COR-L47 (cell line): ENCODE results near the gene CCDC117.

Experiments used
- DNase-seq: peaks from one replicate; lab custom pipeline; 2025; lab: John Stamatoyannopoulos, UW

CCDC117 gene

DNA sequence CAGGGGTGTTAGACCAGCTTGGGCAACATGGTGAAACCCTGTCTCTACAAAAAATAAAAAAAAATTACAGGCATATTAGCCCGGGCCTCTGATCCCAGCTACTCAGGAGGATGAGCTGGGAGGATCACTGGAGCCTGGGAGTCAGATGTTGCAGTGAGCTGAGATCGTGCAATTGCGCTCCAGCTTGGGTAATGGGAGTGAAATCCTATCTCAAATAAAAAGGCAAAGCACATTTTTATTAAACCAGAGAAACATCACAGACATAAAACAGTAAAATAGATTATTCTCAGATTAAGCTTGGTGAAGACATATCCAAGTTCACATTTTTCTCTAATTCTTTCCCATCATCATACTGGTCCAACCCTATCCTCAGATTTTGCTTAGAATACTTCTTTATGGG lies 57.9 kb downstream of the CCDC117 start:
- DNase-seq: no peak

DNA sequence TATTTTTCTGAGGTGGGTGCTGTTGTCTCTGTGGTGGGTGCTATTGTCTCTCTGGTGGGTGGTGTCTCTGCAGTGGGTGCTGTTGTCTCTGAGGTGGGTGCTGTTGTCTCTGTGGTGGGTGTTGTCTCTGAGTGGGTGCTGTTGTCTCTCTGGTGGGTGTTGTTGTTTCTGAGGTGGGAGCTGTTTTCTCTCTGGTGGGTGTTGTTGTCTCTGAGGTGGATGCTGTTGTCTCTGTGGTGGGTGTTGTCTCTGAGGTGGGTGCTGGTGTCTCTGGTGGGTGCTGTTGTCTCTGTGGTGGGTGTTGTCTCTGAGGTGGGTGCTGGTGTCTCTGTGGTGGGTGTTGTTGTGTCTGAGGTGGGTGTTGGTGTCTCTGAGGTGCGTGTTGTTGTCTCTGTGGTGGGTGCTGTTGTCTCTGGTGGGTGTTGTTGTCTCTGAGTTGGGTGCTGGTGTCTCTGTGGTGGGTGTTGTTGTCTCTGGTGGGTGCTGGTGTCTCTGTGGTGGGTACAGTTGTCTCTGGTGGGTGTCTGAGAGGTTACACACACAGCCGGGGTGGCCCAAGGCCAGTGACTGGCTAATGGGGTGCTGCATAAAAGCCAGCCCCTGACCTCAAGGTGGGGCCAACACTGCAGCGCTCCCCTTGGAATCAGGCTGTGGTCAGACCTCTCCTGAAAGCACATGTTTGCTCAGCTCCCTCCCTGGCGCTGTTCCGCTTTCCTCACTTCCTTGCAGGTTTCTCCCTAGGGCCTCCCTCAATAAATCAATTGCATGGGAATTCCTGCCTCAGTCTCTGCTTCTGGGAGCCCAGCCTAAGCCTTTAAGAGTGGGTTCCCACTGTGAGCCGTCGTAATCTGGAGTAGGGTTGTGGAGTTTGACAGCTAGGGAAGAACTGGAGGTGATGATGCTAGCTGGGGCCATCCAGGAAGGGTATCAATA lies 58.9 kb downstream of the CCDC117 start:
- no peak for DNase-seq

DNA sequence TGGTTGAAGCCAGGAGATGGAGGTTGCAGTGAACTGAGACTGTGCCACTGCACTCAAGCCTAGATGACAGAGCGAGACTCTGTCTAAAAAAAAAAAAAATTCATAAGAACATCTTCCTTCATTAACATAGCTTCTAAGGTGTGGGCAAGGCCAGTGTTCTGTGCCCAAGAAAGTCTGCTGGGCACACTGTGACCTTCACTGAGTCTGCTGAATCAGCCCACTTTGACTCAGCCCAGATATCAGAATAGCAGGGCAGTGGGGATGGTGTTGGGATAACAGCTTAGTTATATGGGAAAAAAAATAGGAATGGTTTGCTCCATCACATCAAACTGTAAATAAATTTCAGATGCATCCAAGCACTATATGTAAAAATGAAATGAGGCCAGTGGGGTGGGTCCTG lies 60.2 kb downstream of the CCDC117 start:
- DNase-seq: no peak

DNA sequence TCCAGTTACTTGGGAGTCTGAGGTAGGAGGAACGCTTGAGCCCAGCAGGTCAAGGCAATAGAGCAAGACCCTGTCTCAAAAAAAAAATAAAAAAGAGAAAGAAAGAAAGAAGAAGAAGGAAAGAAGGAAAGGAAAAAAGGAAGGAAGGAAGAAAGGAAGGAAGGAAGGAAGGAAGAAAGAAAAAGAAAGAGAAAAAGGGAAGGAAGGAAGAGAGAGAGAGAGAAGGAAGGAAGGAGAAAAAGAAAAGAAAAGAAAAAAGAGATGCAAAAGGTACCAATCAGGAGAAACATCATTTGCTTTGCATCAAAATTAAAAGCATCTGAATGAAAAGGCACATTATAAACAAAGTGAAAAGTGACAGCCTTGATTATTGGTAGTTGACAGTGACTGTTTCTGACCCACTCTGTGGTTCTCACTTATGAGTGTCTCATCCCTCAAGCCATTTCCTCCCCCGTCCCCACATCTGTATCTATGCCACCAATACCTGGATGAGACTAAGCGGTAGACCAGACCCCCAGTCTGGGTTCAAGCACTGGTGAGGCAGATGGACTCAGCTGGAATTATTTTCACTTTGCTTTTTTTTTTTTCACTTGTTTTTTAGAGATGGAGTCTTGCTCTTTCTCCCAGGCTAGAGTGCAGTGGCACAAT lies 60.9 kb downstream of the CCDC117 start:
- no peak for DNase-seq

DNA sequence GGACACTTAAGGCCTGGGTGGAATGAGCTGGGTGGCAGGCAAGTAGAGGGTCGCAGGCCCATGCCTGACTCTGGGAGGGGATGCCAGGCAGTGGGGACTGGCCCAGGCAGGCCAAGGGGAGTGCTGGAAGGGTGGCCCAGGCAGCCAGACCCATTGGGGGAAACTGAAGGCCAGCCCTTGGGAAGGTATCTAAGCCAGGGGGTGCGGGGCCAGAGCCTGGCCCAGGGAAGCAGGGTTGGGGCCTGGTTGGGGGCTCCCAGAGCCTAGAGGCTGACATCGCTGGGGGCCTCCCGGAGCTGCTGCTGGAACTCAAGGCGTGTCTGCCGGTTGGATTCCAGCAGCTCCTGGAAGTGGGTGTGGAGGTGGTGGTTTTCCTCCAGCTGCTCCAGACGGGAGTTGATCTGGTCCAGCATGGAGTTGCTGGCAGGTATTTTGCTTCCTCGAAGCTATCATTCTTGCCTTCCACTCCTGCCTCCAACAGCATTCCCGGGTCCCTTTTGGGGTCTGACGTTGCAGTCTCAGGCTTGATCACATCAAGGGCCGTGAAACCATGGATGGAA lies 63.2 kb downstream of the CCDC117 start:
- DNase-seq: no peak

DNA sequence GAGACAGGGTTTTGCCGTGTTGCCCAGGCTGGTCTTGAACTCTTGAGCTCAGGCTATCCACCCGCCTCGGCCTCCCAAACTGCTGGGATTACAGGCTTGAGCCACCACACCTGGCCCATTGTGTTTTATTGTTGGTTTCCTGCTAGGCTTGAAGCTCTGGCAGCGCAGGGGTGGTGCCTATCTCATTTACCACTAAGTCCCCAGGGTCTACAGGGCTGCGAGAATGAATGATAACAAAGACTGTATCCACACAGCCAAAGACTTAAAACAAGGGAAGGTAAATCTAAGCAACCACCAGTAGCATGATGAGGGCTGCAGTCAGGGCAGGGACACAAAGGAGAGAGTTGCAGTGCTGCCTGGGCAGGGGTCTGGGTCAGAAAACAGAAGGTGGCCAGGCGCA lies 65.1 kb downstream of the CCDC117 start:
- DNase-seq: no peak
